Measurements from ENCODE around the gene JPH4. TPM values are rescaled to one million over a fixed set of nuclear protein-coding genes. Genes with fewer than 3 reads are reported as not detected.

Gene JPH4
- polyA plus RNA-seq, 1 of the 3 experiments (the other 2 are of a cell fraction) = 8.7 TPM

DNA sequence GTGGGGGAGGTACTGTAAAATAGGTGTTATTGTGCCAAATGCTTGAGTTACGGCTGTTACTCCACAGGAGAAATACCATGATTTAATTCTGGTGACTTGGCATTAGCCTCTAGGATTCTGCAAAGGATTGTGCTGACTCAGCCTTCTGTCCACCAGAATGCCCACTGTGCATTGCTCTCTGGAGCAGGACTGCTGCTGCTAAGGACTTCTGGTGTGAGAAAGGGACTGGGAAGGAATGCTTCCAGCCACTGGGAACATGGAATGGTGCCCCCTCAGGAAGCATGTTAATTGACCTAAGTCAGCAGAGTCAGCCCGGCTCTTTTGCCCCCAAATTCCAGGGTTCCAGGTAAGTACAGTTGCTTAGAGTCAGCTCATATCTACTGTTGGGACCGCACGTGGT is 59.9 kb downstream of the JPH4 start:
- POLR2A ChIA-PET = interaction anchor here (1.4 kb wide), 1 partner anchor 12 kb away, joined by 3 read pairs; no protein-coding TSS in a partner anchor

More for the DNA sequence above, 59.9 kb downstream of the JPH4 start:
- no peaks in the 10 kb centered on the region for H3F3A ChIP-seq (replicated peaks; ENCODE audit: insufficient read depth)
- no peak for DNase-seq
- H3K79me2 ChIP-seq (ENCODE audit: insufficient read depth) = no peaks in the 10 kb centered on the region
- H3K9me2 ChIP-seq = no peaks in the 10 kb centered on the region
- peaks cover 0 to 12% of the 10 kb centered on the region in 2 experiments; a peak in 1 of 4 replicates for H3K4me1 ChIP-seq (ENCODE audit: control insufficient read depth in 1 of 2, insufficient read depth in 2 of 2, low read depth in 1 of 2, low read length in 1 of 2)
- H3K27me3 ChIP-seq (ENCODE audit: insufficient read depth) = no peaks in the 10 kb centered on the region
- no peak for TF ChIP-seq RCOR1 (IDR thresholded peaks at IDR 0.05; ENCODE audit: low read length)
- TF ChIP-seq JUND (IDR thresholded peaks at IDR 0.05) = no peak
- TF ChIP-seq RAD21 (IDR thresholded peaks at IDR 0.05; ENCODE audit: low read length) = no peak
- TF ChIP-seq GATA2 (CRISPR knock-in tag; IDR thresholded peaks at IDR 0.05) = no peak
- TF ChIP-seq TCF12 (IDR thresholded peaks at IDR 0.05) = no peak
- TF ChIP-seq USF1 (IDR thresholded peaks at IDR 0.05; ENCODE audit: borderline replicate concordance, low read depth) = no peak
- TF ChIP-seq FOXM1 (IDR thresholded peaks at IDR 0.05; ENCODE audit: low read depth) = no peak
- no peak for TF ChIP-seq EZH2phosphoT487 (IDR thresholded peaks at IDR 0.05; ENCODE audit: borderline replicate concordance, low read depth)
- TF ChIP-seq FOSL2 (IDR thresholded peaks at IDR 0.05; ENCODE audit: borderline replicate concordance, low read depth) = no peak
- H3K9ac ChIP-seq = no peak overlapping the region
- H3K4me3 ChIP-seq (ENCODE audit: low read depth in 2 of 2, low read length in 1 of 2) = no peak overlapping the region
- no peak overlapping the region for H3K4me2 ChIP-seq
- CTCF ChIA-PET = interaction anchor here (1.0 to 1.5 kb wide), 2 partner anchors 38 to 40 kb away, joined by 5 to 8 read pairs; no protein-coding TSS in a partner anchor
- no peaks in the 10 kb centered on the region for H4K20me1 ChIP-seq (ENCODE audit: insufficient read depth)
- no peak overlapping the region for H2AFZ ChIP-seq (ENCODE audit: low read depth)
- H3K36me3 ChIP-seq (replicated peaks in 1 of 2; ENCODE audit: control insufficient read depth in 1 of 2, insufficient read depth in 2 of 2, low read length in 1 of 2) = no peaks in the 10 kb centered on the region
- no peak overlapping the region for H3K27ac ChIP-seq (ENCODE audit: low read depth in 2 of 2, low read length in 1 of 2)
- no peaks in the 10 kb centered on the region for H3K9me3 ChIP-seq
- 94% methylated on average over 2 of the region's 4 CpGs for WGBS (ENCODE audit: low lambda C conversion rate)

Other genes with a start within 250 kb of the JPH4 start
- gene SLC22A17, start 225.9 kb downstream of the JPH4 start, polyA plus RNA-seq (2012; rRNA removed) = 20.6 and 27.2 TPM in 2 replicates
- 2.6 and 4.4 TPM in 2 replicates for gene EFS, start 213.6 kb downstream of the JPH4 start, polyA plus RNA-seq (2012; rRNA removed)
- not detected in 2 replicates for gene IL25, start 206.0 kb downstream of the JPH4 start, polyA plus RNA-seq (2012; rRNA removed)
- gene CMTM5, start 201.7 kb downstream of the JPH4 start, polyA plus RNA-seq (2012; rRNA removed) = 0.13 TPM in 1 of 2 replicates, not detected in the other
- gene MYH6, start 170.5 kb downstream of the JPH4 start, polyA plus RNA-seq (2012; rRNA removed) = not detected in 2 replicates
- not detected in 2 replicates for gene MYH7, start 143.1 kb downstream of the JPH4 start, polyA plus RNA-seq (2012; rRNA removed)
- 64.3 and 85.9 TPM in 2 replicates for gene NGDN, start 109.1 kb downstream of the JPH4 start, polyA plus RNA-seq (2012; rRNA removed)
- gene ZFHX2, start 27.0 kb downstream of the JPH4 start, polyA plus RNA-seq (2012; rRNA removed) = 0.28 and 0.77 TPM in 2 replicates
- gene THTPA, start 22.5 kb downstream of the JPH4 start, polyA plus RNA-seq (2012; rRNA removed) = 15.5 and 16.3 TPM in 2 replicates
- 88.3 and 114 TPM in 2 replicates for gene AP1G2, start 11.0 kb downstream of the JPH4 start, polyA plus RNA-seq (2012; rRNA removed)
- 1.1 and 1.2 TPM in 2 replicates for gene DHRS2, start 57.6 kb upstream of the JPH4 start, polyA plus RNA-seq (2012; rRNA removed)